LoVo (cell line): ENCODE results near the gene CES2.

Source experiments
- DNase-seq: peaks from one replicate; pipeline ENCODE4 v3.0.0-alpha.2; 2016; ENCODE audit warnings: low spot score

CES2 gene

DNA sequence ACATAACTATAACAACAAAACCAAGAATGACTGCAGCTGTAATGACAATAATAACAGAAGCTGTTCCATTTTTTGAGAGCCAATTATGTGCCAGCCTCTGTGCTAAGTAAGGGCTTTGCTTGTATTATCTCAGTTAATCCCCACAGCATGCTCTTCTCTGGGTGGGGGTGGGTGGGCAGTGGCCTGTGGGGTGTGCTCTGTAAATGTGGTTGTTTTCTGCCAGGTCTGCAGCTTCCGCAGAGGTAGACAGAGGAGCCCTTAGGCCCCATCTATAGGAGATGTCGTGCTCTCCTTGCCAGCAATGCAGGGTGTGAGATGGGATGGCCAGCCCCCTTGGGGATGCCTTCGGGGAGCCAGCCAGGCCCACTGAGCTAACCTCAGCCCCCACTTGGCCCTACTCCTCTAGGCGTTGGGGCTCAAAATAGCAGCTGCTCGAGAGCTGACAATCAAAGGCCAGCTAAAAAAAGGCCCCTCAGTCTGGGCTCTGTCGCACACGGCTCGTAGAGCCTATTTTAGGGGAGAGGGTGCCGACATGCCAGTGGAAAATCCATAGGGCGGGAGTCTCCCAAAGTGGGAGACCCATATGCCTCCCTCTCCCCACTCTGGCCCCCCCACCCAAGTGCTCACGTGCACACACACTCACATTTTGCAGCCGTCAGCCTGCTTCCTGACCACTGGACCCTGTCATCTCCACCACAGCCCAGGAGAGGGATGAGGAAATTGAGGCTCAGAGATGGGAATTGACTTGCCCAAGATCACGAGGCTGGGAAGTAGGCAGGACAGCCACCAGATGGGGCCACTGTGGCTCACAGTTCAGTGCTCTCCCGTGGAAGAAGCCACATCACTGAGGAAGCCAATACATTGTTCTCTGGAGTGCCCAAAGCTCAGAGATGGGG lies 32.4 kb upstream of the CES2 start:
- no peak for DNase-seq

DNA sequence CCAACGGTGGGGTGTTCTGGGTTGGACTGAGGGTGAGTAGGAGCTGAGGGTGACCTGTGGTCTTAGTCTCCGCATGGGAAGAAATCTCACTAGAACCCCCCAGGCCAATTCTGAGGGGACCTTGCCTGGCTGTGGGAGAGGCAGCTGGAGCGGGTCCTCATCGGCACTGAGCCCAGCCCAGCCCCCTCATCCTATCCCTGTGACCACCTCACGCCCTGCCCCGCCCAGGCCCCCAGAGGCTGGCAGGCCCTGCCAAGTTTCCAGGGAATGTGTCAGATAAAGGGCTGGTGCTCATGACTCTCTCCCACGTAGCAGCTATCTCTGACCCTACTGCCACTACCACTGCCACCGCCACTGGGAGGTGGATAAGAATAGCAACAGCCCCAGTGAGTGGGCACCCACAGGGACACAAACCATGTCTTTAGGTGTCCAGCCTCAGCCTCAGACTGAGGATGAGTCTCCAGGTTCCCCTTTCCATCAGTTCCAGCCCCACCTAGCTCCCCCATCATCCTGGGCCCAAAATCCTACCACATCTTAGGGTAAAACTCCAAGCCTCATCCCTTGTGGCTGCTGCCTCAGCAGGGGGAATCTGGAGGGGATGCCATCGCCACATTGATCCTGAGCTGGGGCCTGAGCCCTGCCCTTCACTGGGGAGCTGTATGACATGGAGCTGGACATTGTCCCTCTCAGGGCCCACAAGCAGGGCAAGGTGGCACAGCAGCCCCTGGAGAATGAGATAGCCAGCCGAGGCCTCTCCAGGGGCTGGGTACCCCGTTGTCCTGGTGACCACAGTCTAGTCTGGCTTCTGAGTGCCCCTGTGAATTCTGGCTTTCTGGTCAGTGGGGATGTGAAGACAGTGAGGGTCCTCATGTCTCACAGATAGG lies 31.5 kb upstream of the CES2 start:
- DNase-seq: no peak

DNA sequence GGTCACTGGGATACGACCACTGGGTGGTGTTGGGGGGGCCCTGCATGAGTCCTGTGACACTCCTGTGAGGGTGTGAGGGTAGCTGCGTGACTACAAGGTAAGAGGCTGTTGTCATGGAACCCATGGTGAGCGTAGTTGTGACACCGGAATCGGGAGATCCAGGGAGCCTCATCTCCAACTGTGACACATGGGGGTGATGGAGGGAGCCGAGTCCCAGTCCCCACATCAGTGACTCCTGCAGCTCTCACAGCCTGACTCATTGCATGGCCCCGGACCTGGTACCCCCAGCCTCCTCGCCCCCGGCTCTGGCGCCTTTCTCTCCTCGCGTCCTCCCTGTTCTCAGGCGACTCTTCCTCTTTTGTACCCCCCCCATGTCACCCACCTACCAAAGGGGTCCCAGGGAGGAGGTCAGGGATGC lies 30.9 kb upstream of the CES2 start:
- DNase-seq: no peak

DNA sequence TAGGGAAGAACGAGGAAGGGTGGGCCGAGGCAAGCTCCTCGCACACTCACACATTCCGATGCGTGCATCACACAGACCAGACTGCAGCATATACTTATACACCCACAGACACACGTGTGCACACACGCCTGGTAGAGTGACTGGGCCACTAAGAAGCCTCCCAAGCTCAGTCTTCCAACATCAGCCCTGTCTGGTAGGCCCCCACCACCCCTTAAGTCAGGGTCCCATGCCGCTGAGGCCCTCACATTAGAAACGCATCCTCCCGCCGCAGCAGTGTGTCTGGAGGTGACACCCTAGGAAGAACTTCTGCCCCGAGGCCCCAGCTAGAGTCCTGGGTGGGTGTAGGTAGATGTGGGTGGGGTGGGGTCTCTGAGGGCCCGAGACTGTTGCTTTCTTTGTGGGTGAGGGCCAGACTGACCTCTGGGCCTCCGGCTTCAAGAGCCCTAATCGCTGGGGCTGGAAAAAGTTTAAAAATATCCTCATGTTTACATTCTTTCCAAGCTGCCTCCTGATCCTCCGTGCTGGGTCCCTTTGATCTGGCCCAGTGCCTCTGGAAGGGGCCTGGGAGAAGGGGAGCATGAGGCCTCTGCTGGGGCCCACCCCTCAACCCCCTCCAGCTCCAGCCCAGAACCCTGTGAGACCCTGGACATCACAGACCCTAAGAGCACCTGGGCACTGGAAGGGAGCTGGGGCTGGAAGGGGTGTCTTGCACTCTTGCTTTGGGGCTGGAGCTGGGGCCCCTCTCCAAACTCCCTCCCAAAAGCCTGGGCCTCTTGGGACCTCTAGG lies 30.3 kb upstream of the CES2 start:
- DNase-seq: no peak

DNA sequence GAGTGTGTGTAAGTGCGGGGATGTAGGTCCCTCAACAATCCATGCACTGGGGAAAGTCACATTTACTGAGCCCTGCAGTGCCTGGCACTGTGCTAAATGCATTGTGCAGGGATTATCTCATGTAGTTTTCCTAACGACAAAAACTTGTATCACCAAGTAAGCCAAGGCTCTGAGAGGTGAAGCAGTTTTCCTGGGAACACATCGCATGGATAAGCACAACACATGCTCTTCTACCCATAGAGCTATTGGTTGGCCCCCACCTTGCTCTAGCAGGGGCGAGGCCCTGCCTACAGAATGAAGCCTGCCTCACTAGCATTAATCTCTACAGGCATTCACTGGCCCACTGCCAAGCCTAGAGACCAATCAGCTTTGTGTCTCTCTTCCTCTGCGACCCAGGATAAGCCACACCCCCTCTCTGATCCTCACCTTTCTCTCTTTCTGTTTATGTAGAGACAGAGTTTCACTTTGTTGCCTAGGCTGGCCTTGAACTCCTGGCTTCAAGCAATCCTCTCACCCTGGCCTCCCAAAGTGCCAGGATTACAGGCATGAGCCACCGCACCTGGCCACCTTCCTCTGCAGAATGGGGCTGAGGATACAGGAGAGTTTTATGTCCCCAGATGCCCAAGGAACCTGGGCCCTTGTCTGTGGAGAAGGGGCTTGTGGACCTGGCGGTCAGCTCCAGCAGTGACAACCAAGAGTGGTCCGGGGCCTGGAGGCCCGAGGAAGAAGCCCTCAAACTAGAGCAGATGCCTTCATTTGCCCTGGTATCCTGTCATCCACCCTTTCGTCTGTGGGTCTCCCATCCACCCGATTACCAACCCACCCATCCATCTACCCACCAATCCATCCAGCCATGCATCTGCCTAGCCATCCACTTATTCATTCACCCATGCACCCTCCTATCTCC lies 29.4 kb upstream of the CES2 start:
- peak; percentile 61 for DNase-seq

DNA sequence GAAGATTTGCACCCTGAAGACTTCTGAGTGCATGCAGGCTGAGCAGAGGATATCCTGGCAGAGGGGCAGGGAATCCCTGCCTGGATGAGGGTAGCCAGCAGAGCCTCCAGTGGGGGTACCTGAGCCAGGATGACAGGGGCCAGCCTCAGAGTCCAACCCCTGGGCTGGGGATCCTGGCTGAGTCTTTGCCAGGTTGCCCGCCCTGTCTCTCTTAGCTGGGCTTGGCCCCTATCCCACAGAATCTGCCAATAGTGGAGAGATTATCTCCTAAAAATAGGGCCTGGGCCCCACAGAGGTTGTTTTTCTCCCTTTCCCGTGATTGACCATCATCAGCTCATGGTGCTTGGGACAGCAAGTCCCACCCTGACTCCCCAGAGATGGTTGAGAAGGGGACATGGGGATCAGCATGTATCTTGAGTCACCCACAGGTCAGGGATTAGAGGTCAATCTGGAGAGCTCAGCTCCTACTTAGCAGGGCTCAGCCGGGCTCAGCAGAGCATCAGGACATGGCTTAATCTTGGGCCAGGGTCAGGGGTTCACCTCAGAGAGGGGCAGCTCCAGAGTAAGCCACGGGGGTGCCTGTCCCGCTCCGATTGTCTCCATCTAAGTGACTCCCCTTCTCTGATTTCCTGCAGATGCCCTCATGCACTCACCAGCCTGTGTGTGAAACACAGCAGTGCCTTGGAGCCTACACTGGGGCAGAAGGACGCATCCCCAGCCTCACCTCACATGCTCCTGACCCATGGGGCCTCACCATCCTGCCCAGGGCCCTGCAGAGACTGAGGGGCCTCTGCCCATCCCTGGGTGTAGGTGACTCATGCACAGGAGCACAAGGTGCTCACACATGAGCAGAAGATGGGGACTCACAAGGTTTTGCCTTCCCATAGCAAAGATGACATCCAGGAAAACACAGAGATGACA lies 28.1 kb upstream of the CES2 start:
- DNase-seq: no peak

DNA sequence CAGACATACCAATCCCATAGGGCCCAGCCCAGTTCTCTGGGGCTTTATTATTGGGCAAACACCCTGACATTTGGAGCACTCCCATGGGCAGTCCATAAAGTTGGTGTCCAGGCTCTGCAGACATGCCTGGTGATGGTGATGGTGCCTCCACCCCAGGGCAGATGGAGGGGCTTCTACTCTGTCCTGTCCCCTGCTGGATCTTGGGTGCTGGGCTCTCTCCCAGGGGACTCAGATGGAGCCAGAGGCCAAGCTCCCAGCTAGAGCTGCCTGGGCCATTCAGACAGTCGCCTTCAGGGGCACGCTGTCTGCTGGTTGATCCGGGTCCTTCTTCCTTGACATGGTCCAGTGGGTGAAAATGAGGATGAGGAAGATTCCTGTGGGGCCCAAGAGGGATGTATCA lies 27.2 kb upstream of the CES2 start:
- no peak for DNase-seq

DNA sequence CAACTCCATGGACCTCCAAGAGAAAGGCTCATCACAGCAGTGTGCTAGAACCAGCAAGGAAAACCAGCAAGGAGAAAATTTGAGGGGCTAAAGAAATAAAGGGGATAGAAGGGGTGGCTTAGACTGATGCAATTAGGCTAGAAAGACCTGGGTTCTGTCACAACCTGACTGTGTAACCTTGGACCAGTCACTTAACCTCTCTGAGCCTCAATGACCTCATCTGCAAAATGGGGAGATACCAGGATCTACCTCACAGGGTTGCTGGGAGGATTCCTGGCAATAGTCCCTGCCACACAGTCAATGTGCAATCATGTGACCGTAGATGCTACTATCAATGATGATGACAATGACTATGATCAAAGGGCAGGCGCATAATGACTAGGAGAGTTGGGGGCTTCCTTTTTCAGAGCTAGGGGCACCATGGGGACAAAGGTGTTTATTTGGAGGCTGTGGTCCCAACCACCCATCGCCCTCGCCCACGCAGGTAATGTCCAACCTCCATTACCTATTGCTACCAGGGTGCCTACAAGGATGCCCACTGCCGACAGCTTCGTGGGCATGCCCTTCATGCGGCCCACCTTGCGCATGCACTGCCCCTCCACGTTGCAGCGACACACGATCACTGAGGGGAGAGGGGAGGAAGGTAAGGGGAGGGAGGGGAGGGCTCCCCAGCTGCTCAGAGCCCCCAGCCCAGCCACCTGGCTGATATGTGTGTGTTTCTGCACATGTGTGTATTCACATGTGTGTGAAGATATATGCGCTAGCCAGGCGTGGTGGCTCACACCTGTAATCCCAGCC lies 26.4 kb upstream of the CES2 start:
- DNase-seq: no peak

DNA sequence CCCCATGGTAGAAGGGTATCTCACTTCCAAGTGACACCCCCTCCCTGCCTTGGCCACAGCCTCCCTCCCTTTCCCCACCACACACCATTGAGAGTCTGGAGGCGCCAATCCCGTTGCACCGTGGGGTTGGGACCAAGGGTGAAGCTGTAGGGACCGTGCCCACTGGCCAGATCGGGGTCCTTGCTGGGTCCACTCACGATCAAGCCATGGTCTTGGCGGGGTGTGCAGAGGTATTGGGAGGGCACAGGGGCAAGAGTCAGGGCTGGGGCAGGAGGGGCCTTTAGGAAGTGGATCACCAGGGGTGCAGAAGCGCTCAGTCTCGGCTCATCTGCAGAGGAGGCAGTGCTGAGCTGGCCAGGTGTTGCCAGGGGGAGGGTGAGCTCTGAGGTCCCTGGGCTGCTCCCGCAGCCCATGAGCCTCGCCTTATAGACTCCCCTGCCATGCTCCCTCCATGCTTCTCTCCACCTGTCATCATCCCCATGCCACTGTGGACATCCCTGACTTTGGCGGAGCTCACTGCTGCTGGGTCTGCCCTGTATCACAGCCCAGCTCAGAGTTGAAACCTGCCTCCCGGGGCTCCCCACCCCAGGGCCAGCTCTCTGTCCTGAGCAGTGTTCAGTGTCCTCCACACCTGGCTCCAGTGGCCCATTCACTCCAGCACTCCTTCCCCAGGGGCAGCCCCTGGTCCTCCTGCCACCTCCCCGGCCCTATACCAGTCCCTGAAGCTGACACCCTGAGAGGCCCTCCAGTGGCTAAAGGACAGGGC lies 25.0 kb upstream of the CES2 start:
- no peak for DNase-seq

DNA sequence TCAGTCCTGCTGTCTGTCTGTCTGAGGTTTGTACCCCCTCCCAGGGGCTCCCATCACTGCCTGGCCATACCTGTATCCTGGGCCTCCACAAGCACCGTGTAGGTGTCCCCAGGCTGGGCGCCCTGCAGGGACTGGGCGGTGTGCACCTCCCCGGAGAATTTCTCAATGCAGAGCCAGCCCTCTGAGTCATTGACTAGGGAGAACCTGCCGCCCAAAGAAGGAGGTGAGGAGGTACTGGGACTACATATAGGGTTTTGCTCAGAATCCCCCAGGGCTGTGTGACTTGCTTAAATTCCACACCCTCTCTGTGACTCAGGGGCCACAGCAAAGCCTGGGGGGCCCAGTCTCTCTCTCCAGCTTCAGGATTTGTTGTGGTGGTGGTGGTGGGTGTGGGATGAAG lies 24.2 kb upstream of the CES2 start:
- DNase-seq: no peak

DNA sequence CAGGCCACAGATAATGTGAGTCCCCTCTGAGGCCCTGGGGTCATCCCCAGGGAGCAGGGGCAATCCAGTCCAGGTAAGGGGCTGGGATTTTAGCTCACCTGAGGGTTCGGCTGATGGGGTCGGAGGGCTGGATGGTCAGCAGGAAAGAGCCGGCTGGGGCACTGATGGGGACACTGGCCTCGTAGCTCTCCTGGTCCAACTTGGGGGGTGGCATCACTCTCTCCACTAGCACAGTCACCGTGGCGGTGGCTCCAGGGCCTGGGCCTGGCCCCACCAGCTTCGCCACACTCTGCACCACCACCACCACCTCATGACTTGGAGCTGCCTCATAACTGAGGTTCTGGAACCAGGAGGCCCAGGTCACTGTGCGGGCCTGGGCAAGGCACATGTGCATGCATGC lies 23.5 kb upstream of the CES2 start:
- DNase-seq: no peak

DNA sequence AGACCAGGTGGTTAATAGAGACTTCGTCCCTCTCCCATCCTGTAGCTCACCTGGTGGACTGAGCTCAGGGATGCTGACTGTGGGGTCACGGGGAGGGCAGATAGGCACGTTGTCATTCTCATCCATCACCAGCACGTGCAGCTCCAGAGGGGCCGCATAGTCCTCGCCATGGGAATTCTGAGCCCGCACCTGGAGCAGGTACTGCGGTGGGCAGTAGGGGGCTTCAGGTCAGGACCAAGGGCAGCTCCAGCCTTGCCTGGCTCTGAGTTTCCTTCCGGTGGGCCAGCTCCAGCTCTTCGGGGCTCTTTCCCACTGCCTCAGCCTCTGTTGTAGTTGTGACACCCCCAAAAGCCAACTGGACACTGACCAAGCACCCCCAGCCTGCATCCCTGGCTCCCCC lies 22.2 kb upstream of the CES2 start:
- no peak for DNase-seq

DNA sequence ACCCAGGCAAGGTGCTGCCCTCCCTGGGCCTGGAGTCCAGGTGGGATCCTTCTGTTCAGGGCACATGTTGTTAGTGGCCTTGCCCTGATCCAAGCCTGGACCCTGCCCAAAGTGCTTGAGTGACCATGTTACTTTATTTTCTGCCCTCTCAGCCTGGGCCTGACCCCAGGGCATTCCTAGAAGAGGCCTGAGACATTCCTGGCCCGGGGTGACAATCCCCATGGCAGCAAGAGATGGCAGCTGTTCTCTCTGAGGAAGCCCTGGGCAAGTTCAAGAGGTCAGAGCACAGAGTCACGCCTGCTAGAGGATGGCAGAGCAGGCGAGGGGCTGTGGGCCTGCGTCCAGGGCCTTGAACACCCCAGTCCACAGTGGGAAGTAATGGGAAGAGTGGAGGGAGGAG lies 21.6 kb upstream of the CES2 start:
- DNase-seq: no peak

DNA sequence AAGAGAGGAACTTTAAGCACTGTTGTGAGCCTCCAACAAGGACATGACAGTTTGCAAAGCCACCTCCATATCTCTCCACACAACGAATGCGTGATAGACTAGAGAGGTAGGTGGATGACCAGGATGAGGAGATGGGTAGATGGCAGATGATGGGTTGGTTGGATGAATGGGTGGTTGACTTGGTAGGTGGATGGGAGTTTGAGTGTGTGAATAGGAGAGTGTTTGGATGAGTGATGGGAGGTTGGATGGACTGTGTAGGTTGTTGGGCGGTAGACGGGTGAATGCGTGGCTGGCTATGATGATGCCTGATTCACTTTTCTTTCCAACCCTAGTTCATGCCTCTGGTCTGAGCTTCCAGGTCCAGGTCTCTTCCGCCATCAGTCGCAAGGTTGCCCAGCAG lies 20.8 kb upstream of the CES2 start:
- DNase-seq: no peak

DNA sequence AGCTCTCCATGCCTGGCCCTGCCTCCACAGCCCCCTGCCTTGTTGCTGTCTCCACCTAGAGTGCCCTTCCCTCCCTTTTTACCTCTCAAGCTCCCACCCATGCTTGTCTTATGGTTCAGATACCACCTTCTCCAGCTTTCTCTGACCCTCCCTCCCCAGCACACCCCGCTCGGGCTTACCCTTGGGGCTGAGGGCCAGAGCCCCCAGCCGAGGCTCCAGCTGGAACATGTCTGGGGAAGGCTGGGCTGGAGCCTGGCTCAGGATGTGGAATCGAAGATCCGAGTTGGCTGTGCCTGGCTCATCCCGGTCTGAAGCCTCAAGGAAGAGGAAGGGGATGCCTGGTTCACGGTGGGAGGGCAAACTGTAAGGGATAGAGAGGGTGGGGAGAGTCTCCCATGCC lies 20.3 kb upstream of the CES2 start:
- DNase-seq: no peak

DNA sequence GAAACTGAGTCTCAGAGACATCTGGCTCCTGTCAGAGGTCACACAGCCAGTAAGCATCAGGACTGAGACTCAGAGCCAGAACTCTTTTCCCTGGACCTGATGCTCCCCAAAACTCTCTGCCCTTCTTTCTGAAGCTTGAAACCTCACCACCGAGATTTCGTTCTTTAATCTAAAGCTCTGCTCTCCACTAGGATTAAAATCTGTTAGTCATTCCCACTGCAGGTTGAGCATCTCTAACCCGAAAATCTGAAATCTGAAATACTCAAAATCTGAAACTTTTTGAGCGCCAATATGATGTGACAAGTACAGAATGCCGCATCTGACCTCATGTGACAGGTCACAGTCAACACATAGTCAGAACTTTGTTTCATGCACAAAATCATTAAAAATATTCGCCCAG lies 18.8 kb upstream of the CES2 start:
- no peak for DNase-seq

DNA sequence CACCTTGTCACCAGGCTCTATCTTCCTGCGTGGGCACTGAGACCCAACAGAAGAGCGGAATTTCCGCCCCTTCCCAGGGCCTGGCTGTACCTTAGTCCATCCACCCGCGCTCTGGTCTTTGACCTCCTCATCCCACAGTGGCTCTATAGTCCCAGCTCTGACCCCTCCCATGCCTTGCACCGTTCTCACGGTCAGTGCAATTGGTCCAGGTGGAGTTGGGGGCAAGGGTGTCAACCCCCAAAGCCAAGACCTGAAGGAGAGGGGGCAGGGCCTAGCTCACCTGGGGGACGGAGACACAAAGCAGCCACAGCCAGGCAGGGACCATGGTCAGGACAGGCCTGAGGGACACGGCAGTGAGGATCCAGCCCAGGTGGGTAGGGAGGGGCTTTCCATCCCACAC lies 17.6 kb upstream of the CES2 start:
- no peak for DNase-seq

DNA sequence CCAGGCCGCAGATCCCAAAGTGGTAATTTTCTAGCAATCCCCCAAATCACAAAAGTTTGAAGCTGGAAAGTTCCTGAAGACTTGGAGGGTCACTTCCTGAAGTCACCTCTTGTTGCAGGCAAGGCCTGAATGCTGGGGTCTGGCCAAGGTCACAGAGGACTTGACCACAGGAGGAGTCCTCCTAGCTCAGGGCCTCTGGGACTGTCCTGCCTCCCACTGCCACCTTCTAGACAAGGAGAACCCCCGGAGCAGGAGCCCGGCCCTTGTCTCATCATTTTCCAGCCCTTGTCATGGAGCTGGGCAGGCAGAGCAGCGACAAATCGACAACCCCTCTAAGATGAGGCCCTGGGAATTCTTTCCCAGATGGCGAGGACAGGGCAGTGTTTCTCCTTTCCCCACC lies 17.0 kb upstream of the CES2 start:
- no peak for DNase-seq
